AG09309 (cell line): ENCODE results near the gene DMTF1.

Experiments used
- DNase-seq: peaks from one replicate; pipeline ENCODE4 v3.0.0-alpha.2; 2010; ENCODE audit warnings: low read depth
- H3K4me3 ChIP-seq: 2 replicates; pipeline ENCODE4 v1.5.1; 2011; ENCODE audit warnings: mild to moderate bottlenecking, low read depth, low read length, moderate library complexity; ENCODE audit not compliant: control insufficient read depth
- CTCF ChIP-seq: IDR thresholded peaks from 2 replicates; pipeline ENCODE4 v1.5.1; 2011; ENCODE audit warnings: mild to moderate bottlenecking, low read depth, low read length, inconsistent platforms; ENCODE audit not compliant: insufficient read depth, control insufficient read depth; ENCODE audit errors: missing control alignments

The DMTF1 gene

GRCh38 chr7:87190783-87191182 lies 38.5 kb downstream of the DMTF1 start:
- no peak for TF ChIP-seq CTCF
- no peak overlapping the region for H3K4me3 ChIP-seq
- no peak for DNase-seq

- no peak overlapping the region for H3K4me3 ChIP-seq
- TF ChIP-seq CTCF: no peak
- DNase-seq: no peak
Measured at GRCh38 chr7:87192784-87193487, 40.7 kb downstream of the DMTF1 start.

GRCh38 chr7:87193912-87194311 lies 41.7 kb downstream of the DMTF1 start:
- DNase-seq: no peak
- H3K4me3 ChIP-seq: no peak overlapping the region
- no peak for TF ChIP-seq CTCF

GRCh38 chr7:87199241-87199640 lies 47.0 kb downstream of the DMTF1 start:
- TF ChIP-seq CTCF: no peak
- no peak for DNase-seq
- no peak overlapping the region for H3K4me3 ChIP-seq

- DNase-seq: no peak
- H3K4me3 ChIP-seq: no peak overlapping the region
- TF ChIP-seq CTCF: no peak
Measured at GRCh38 chr7:87199700-87200450, 47.6 kb downstream of the DMTF1 start.

GRCh38 chr7:87202208-87202607 lies 50.0 kb downstream of the DMTF1 start:
- DNase-seq: no peak
- no peak overlapping the region for H3K4me3 ChIP-seq
- no peak for TF ChIP-seq CTCF
